ENCODE measurements around the gene CEP20.

The CEP20 gene

DNA sequence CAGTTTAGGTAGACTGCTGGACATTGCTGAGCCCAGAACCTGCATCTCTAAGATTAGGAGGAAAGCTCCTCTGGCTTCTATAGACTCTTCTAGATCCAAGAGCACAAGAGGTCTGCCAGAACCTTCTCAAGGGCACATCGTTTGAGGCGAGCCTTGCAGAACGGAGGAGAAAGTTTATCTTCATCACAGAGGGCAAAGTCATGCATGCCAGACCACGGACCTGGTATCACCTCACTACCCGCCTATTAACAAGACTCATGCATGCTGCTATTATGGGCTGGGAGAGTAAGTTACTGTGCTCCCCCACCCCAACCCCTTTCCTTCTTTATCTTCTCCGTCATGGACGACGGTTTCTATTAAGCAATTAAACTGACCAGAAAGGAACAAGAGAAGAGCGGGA, 54.9 kb downstream of the CEP20 start:
- H2BK5ac ChIP-seq (ENCODE audit: low read depth, low read length, poor library complexity), result no peak overlapping the region
- no peak overlapping the region for H2BK120ac ChIP-seq (ENCODE audit: insufficient read depth, low read length, poor library complexity)
- no peak overlapping the region for H2AK5ac ChIP-seq (ENCODE audit: low read length)
- H3K4me1 ChIP-seq (ENCODE audit: control insufficient read depth in 1 of 2, insufficient read depth in 2 of 2, low read length in 2 of 2), result no peaks in the 10 kb centered on the region
- H3K36me3 ChIP-seq (ENCODE audit: control insufficient read depth in 1 of 2, insufficient read depth in 2 of 2, low read length in 2 of 2), result no peaks in the 10 kb centered on the region
- H3K79me1 ChIP-seq (ENCODE audit: low read length), result no peaks in the 10 kb centered on the region
- no peaks in the 10 kb centered on the region for H3K79me2 ChIP-seq (ENCODE audit: control insufficient read depth, insufficient read depth, low read length, poor library complexity)
- H2AFZ ChIP-seq (ENCODE audit: insufficient read depth, low read length, poor library complexity), result no peak overlapping the region
- no peak overlapping the region for H3K4ac ChIP-seq (ENCODE audit: low read depth, low read length)
- H3K9me3 ChIP-seq (ENCODE audit: insufficient read depth, low read depth, low read length), result no peaks in the 10 kb centered on the region
- DNase-seq, result no peak
- no CpG with 5 or more reads among the region's 9 CpGs for WGBS (ENCODE audit: extremely low coverage, insufficient coverage, insufficient read length)
- H3K4me3 ChIP-seq (ENCODE audit: low read depth, low read length), result no peak overlapping the region
- no peak overlapping the region for H3K14ac ChIP-seq (ENCODE audit: low read length)
- no peaks in the 10 kb centered on the region for H3K27me3 ChIP-seq (ENCODE audit: insufficient read depth, low read length)
- no peak overlapping the region for H3K27ac ChIP-seq (ENCODE audit: low read depth, low read length)
- no peak overlapping the region for H3K23ac ChIP-seq (ENCODE audit: low read length)
- H3K9ac ChIP-seq (ENCODE audit: low read length), result no peak overlapping the region
- H2BK12ac ChIP-seq (ENCODE audit: low read length), result no peak overlapping the region
- H4K8ac ChIP-seq (ENCODE audit: low read depth, low read length), result no peak overlapping the region
- no peak overlapping the region for H4K12ac ChIP-seq (ENCODE audit: low read depth, low read length)
- H3K4me2 ChIP-seq (ENCODE audit: low read length), result no peak overlapping the region
- no peak overlapping the region for H3K18ac ChIP-seq (ENCODE audit: low read length)
- no peak overlapping the region for H4K91ac ChIP-seq (ENCODE audit: low read depth, low read length)

DNA sequence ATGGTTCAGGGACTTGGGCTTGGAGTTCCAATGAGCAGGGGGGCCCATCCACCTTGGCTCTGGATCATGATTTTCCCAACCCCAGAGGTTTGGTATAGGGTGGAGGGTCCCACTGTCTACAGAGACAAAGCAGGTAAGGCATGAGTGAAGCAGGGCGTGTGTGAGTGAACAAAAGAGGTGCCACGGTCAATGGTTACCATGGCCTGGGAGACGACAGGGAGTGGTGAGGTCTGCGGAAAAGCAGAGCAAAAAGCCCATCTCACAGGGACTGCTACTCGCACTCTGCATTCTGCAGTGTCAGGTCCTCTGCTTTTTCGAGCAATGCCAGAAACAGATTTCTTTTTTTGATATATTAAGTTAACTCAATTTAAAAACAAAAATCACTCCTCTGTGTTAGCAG, 56.2 kb downstream of the CEP20 start:
- Histone ChIP-seq H3K79me2 (ENCODE audit: control insufficient read depth, insufficient read depth, low read length, poor library complexity) (no peaks in the 10 kb centered on the region), H2AK5ac (ENCODE audit: low read length) (no peak overlapping the region), H2BK12ac (ENCODE audit: low read length) (no peak overlapping the region), H3K9me3 (ENCODE audit: insufficient read depth, low read depth, low read length) (no peaks in the 10 kb centered on the region), H3K18ac (ENCODE audit: low read length) (no peak overlapping the region), H3K4me3 (ENCODE audit: low read depth, low read length) (no peak overlapping the region), H2AFZ (ENCODE audit: insufficient read depth, low read length, poor library complexity) (no peak overlapping the region), H3K27ac (ENCODE audit: low read depth, low read length) (no peak overlapping the region), H4K12ac (ENCODE audit: low read depth, low read length) (no peak overlapping the region), H2BK5ac (ENCODE audit: low read depth, low read length, poor library complexity) (no peak overlapping the region), H3K4ac (ENCODE audit: low read depth, low read length) (no peak overlapping the region), H3K9ac (ENCODE audit: low read length) (no peak overlapping the region), H3K14ac (ENCODE audit: low read length) (no peak overlapping the region), H3K23ac (ENCODE audit: low read length) (no peak overlapping the region), H3K36me3 (ENCODE audit: control insufficient read depth in 1 of 2, insufficient read depth in 2 of 2, low read length in 2 of 2) (no peaks in the 10 kb centered on the region), H3K79me1 (ENCODE audit: low read length) (no peaks in the 10 kb centered on the region), H4K91ac (ENCODE audit: low read depth, low read length) (no peak overlapping the region), H3K27me3 (ENCODE audit: insufficient read depth, low read length) (no peaks in the 10 kb centered on the region), H2BK120ac (ENCODE audit: insufficient read depth, low read length, poor library complexity) (no peak overlapping the region), H3K4me2 (ENCODE audit: low read length) (no peak overlapping the region), H4K8ac (ENCODE audit: low read depth, low read length) (no peak overlapping the region), H3K4me1 (ENCODE audit: control insufficient read depth in 1 of 2, insufficient read depth in 2 of 2, low read length in 2 of 2) (no peaks in the 10 kb centered on the region)
- no peak for DNase-seq
- WGBS (ENCODE audit: extremely low coverage, insufficient coverage, insufficient read length), result no CpG with 5 or more reads among the region's 6 CpGs

DNA sequence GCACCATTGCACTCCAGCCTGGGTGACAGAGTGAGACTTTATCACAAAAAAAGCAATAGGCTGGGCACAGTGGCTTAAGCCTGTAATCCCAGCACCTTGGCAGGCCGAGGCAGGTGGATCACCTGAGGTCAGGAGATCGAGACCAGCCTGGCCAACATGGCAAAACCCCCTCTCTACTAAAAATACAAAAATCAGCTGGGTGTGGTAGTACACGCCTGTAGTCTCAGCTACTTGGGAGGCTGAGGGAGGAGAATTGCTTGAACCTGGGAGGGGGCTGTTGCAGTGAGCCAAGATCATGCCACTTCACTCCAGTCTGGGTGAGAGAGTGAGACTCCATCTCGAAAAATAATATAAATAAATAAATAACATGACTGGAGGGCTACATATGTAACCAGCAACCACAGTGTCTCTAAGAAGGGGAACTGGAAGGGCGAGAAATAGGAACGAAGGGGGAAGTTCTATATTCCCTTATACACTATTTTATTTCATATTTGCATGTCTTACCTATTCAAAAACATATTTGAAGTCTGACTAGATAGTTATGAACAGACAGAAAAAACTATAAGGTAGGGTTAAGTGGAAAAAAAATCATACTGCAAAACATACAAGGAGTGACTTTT, 57.5 kb downstream of the CEP20 start:
- no peaks in the 10 kb centered on the region for H3K27me3 ChIP-seq (ENCODE audit: insufficient read depth, low read length)
- no peak overlapping the region for H3K9ac ChIP-seq (ENCODE audit: low read length)
- H2BK12ac ChIP-seq (ENCODE audit: low read length), result no peak overlapping the region
- no peak overlapping the region for H3K18ac ChIP-seq (ENCODE audit: low read length)
- H2BK5ac ChIP-seq (ENCODE audit: low read depth, low read length, poor library complexity), result no peak overlapping the region
- H3K79me1 ChIP-seq (ENCODE audit: low read length), result no peaks in the 10 kb centered on the region
- H2AK5ac ChIP-seq (ENCODE audit: low read length), result no peak overlapping the region
- no peak overlapping the region for H2BK120ac ChIP-seq (ENCODE audit: insufficient read depth, low read length, poor library complexity)
- WGBS (ENCODE audit: extremely low coverage, insufficient coverage, insufficient read length), result no CpG with 5 or more reads among the region's 6 CpGs
- no peaks in the 10 kb centered on the region for H3K79me2 ChIP-seq (ENCODE audit: control insufficient read depth, insufficient read depth, low read length, poor library complexity)
- no peak overlapping the region for H3K4ac ChIP-seq (ENCODE audit: low read depth, low read length)
- no peak overlapping the region for H3K4me3 ChIP-seq (ENCODE audit: low read depth, low read length)
- no peak overlapping the region for H2AFZ ChIP-seq (ENCODE audit: insufficient read depth, low read length, poor library complexity)
- H3K27ac ChIP-seq (ENCODE audit: low read depth, low read length), result no peak overlapping the region
- H4K12ac ChIP-seq (ENCODE audit: low read depth, low read length), result no peak overlapping the region
- no peak for DNase-seq
- H3K4me1 ChIP-seq (ENCODE audit: control insufficient read depth in 1 of 2, insufficient read depth in 2 of 2, low read length in 2 of 2), result no peaks in the 10 kb centered on the region
- no peak overlapping the region for H3K14ac ChIP-seq (ENCODE audit: low read length)
- no peak overlapping the region for H4K8ac ChIP-seq (ENCODE audit: low read depth, low read length)
- H4K91ac ChIP-seq (ENCODE audit: low read depth, low read length), result no peak overlapping the region
- H3K23ac ChIP-seq (ENCODE audit: low read length), result no peak overlapping the region
- H3K9me3 ChIP-seq (ENCODE audit: insufficient read depth, low read depth, low read length), result no peaks in the 10 kb centered on the region
- no peaks in the 10 kb centered on the region for H3K36me3 ChIP-seq (ENCODE audit: control insufficient read depth in 1 of 2, insufficient read depth in 2 of 2, low read length in 2 of 2)
- H3K4me2 ChIP-seq (ENCODE audit: low read length), result no peak overlapping the region

DNA sequence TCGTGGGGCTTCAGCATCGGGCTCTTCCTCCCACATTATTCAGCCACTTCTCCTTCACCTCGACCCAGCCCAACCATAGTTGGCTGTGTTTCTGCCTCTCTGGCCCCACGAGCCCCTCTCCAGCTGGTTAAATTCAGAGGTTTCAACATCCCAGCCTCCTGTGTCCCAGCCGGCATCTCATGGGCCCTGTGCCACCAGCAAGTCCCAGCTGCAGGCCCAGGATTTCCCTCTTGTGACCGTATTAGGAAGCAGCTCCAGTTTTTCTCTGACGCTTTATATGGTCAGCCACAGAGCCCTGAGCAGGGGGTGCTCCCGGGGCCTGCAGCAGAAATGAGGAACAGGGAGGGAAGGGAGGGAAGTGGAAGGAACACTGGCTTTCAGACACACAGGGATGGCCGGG, 58.9 kb downstream of the CEP20 start:
- no peak overlapping the region for H4K8ac ChIP-seq (ENCODE audit: low read depth, low read length)
- no peak overlapping the region for H4K91ac ChIP-seq (ENCODE audit: low read depth, low read length)
- H4K12ac ChIP-seq (ENCODE audit: low read depth, low read length), result no peak overlapping the region
- no peak overlapping the region for H3K4ac ChIP-seq (ENCODE audit: low read depth, low read length)
- no peak overlapping the region for H2BK12ac ChIP-seq (ENCODE audit: low read length)
- H3K79me2 ChIP-seq (ENCODE audit: control insufficient read depth, insufficient read depth, low read length, poor library complexity), result no peaks in the 10 kb centered on the region
- H3K9ac ChIP-seq (ENCODE audit: low read length), result no peak overlapping the region
- no peak overlapping the region for H2AFZ ChIP-seq (ENCODE audit: insufficient read depth, low read length, poor library complexity)
- WGBS (ENCODE audit: extremely low coverage, insufficient coverage, insufficient read length), result no CpG with 5 or more reads among the region's 9 CpGs
- no peaks in the 10 kb centered on the region for H3K4me1 ChIP-seq (ENCODE audit: control insufficient read depth in 1 of 2, insufficient read depth in 2 of 2, low read length in 2 of 2)
- H3K36me3 ChIP-seq (ENCODE audit: control insufficient read depth in 1 of 2, insufficient read depth in 2 of 2, low read length in 2 of 2), result no peaks in the 10 kb centered on the region
- no peak overlapping the region for H2AK5ac ChIP-seq (ENCODE audit: low read length)
- no peak overlapping the region for H3K23ac ChIP-seq (ENCODE audit: low read length)
- no peak overlapping the region for H3K18ac ChIP-seq (ENCODE audit: low read length)
- H3K4me3 ChIP-seq (ENCODE audit: low read depth, low read length), result no peak overlapping the region
- H2BK5ac ChIP-seq (ENCODE audit: low read depth, low read length, poor library complexity), result no peak overlapping the region
- no peak overlapping the region for H2BK120ac ChIP-seq (ENCODE audit: insufficient read depth, low read length, poor library complexity)
- H3K4me2 ChIP-seq (ENCODE audit: low read length), result no peak overlapping the region
- H3K14ac ChIP-seq (ENCODE audit: low read length), result no peak overlapping the region
- H3K9me3 ChIP-seq (ENCODE audit: insufficient read depth, low read depth, low read length), result no peaks in the 10 kb centered on the region
- peak in 1 of 2 donors; percentile 4 for DNase-seq
- no peaks in the 10 kb centered on the region for H3K79me1 ChIP-seq (ENCODE audit: low read length)
- no peak overlapping the region for H3K27ac ChIP-seq (ENCODE audit: low read depth, low read length)
- no peaks in the 10 kb centered on the region for H3K27me3 ChIP-seq (ENCODE audit: insufficient read depth, low read length)
